K562 (cell line): Measurements from ENCODE around the gene TMPRSS6. TPM values are rescaled to one million over a fixed set of nuclear protein-coding genes. Genes with fewer than 3 reads are reported as not detected.

Experiments
- ATAC-seq: fragments of 200-7000 bp; cut with Tn5 transposase; 3 replicates; pipeline ENCODE4 v1.9.1; 2020; ENCODE audit warnings: moderate library complexity
- BruUV-seq: library from RNA; stranded (reverse); fragments of 400-500 nt; replicated peaks from 2 replicates; lab custom pipeline; 2021; lab: Mats Ljungman, UMichigan
- CTCF ChIA-PET: fragments of 300-600 bp; formaldehyde crosslinking; extraction: SDS; loops from one replicate; lab custom pipeline; 2021; ENCODE audit warnings: low intra/inter-chr PET ratio; lab: Yijun Ruan, JAX
- POLR2A ChIA-PET: fragments of 300-600, 350-650 bp; sonication (Branson Sonifier 250); formaldehyde crosslinking; extraction: SDS; loops from one replicate; lab custom pipeline; 2021; ENCODE audit warnings: antibody characterized with exemption, inconsistent platforms; lab: Yijun Ruan, JAX
- DNase-seq, 4 experiments: peaks; one replicate each; pipeline versions ENCODE4 v3.0.0 to v3.0.0-alpha.2; 2011 to 2018; ENCODE audit warnings: low spot score in 3 of 4, mixed read lengths in 3 of 4; ENCODE audit errors: extremely low read depth in 1 of 4
- FAIRE-seq: peaks from 2 replicates; lab custom pipeline; 2011; peaks lifted over from hg19 to GRCh38; lab: Jason Lieb, UNC
- H2AFZ ChIP-seq: 2 replicates; pipeline ENCODE4 v1.6.0; 2011; ENCODE audit warnings: low read depth, low read length, control low read depth, inconsistent platforms
- H3K27ac ChIP-seq: fragments of 200-600 bp; 3 replicates; pipeline ENCODE4 v1.8.0; 2011; ENCODE audit warnings: low read depth, mild to moderate bottlenecking, control low read depth, inconsistent platforms, low read length, moderate library complexity, mixed read lengths; ENCODE audit errors: extremely low read depth
- H3K27me3 ChIP-seq, 2 experiments: fragments of 300-600 bp in 1 of 2; 2 replicates in 1 of 2; 3 replicates in 1 of 2; pipeline versions ENCODE4 v1.6.0 to v1.8.0; 2011; ENCODE audit warnings: inconsistent platforms in 2 of 2, low read length in 2 of 2, mild to moderate bottlenecking in 1 of 2, mixed read lengths in 1 of 2, moderate library complexity in 1 of 2; ENCODE audit not compliant: control insufficient read depth in 2 of 2, insufficient read depth in 2 of 2
- H3K36me3 ChIP-seq: fragments of 300-600 bp; 3 replicates; pipeline ENCODE4 v1.8.0; 2011; ENCODE audit warnings: mild to moderate bottlenecking, low read length, inconsistent platforms; ENCODE audit not compliant: control insufficient read depth, insufficient read depth
- H3K4me1 ChIP-seq, 2 experiments: fragments of 200-600 bp in 1 of 2; replicated peaks in 1 of 2; 2 replicates in 1 of 2; 3 replicates in 1 of 2; pipeline versions ENCODE4 v1.5.1 to v1.8.0; 2011; ENCODE audit warnings: inconsistent platforms in 2 of 2, low read length in 2 of 2, mild to moderate bottlenecking in 1 of 2, mixed read lengths in 1 of 2, moderate library complexity in 1 of 2; ENCODE audit not compliant: control insufficient read depth in 2 of 2, insufficient read depth in 2 of 2
- H3K4me2 ChIP-seq: 2 replicates; pipeline ENCODE4 v1.6.1; 2011; ENCODE audit warnings: low read length, control low read depth, inconsistent platforms, mixed read lengths; ENCODE audit not compliant: insufficient read depth
- H3K4me3 ChIP-seq: fragments of 200-600 bp; sonication (generic), shearing (Covaris generic); 2 replicates; pipeline ENCODE4 v1.5.1; 2016; ENCODE audit warnings: control low read depth, inconsistent platforms
- H3K79me2 ChIP-seq: fragments of 200-600 bp; 3 replicates; pipeline ENCODE4 v1.8.0; 2011; ENCODE audit warnings: low read length, inconsistent platforms; ENCODE audit not compliant: control insufficient read depth, insufficient read depth
- H3K9ac ChIP-seq, 2 experiments: 2 replicates each; pipeline versions ENCODE4 v1.6.0 to v1.6.1; 2011; ENCODE audit warnings: low read depth in 2 of 2, low read length in 2 of 2, control low read depth in 1 of 2, inconsistent platforms in 1 of 2, mild to moderate bottlenecking in 1 of 2, mixed read lengths in 1 of 2; ENCODE audit not compliant: insufficient read depth in 1 of 2
- H3K9me1 ChIP-seq: one replicate; pipeline ENCODE4 v1.6.0; 2011; ENCODE audit warnings: inconsistent platforms, mild to moderate bottlenecking, low read length, moderate library complexity; ENCODE audit not compliant: control insufficient read depth, insufficient read depth
- H3K9me3 ChIP-seq: replicated peaks from 2 replicates; pipeline ENCODE4 v1.5.1; 2011; ENCODE audit warnings: low read depth, low read length, inconsistent platforms; ENCODE audit not compliant: control insufficient read depth, insufficient read depth
- H4K20me1 ChIP-seq: replicated peaks from 2 replicates; pipeline ENCODE4 v1.6.1; 2011; ENCODE audit warnings: low read length, inconsistent platforms, mixed read lengths; ENCODE audit not compliant: control insufficient read depth, insufficient read depth
- FOXJ3 ChIP-seq: sonication (generic); formaldehyde crosslinking; IDR thresholded peaks from 2 replicates; pipeline ENCODE4 v1.4.0; 2020; ENCODE audit warnings: mild to moderate bottlenecking, missing genetic modification reagents
- SMARCB1 ChIP-seq: IDR thresholded peaks from 2 replicates; pipeline ENCODE4 v1.6.1; 2011; ENCODE audit warnings: improper control_type of control experiment, low read depth; ENCODE audit not compliant: insufficient read length
- SRSF7 ChIP-seq: fragments of 200-400 bp; formaldehyde crosslinking; optimal IDR thresholded peaks from 2 replicates; pipeline ENCODE3; 2017; ENCODE audit warnings: mild to moderate bottlenecking, low read depth, low read length
- TCFL5 ChIP-seq: fragments of 250-450 bp; sonication (Bioruptor Pico); conservative IDR thresholded peaks from 2 replicates; pipeline ENCODE4 v1.6.1; 2021; ENCODE audit warnings: mild to moderate bottlenecking, moderate library complexity, matching md5 sums
- ZBED1 ChIP-seq: IDR thresholded peaks from 2 replicates; pipeline ENCODE4 v1.6.1; 2014
- ZNF133 ChIP-seq: fragments of 250-450 bp; sonication (Bioruptor Pico); IDR thresholded peaks from 2 replicates; pipeline ENCODE4 v1.4.0; 2020; ENCODE audit warnings: mild to moderate bottlenecking
- ZNF780A ChIP-seq: fragments of 250-450 bp; sonication (Bioruptor Pico); IDR thresholded peaks from 2 replicates; pipeline ENCODE4 v1.5.0; 2021; ENCODE audit warnings: mild to moderate bottlenecking
- WGBS: fragments of 100-300 bp; shearing (Covaris generic); methylation state at CpG from one replicate; pipeline ENCODE4 v1.1.6; 2016; ENCODE audit warnings: low coverage, mixed read lengths; ENCODE audit not compliant: insufficient coverage; ENCODE audit errors: missing lambda C conversion rate; 5-methylcytosine and 5-hydroxymethylcytosine counted together
- in situ Hi-C: fragments of 300-500 bp; cut with MboI; formaldehyde crosslinking; loops from 4 replicates; pipeline ENCODE4 v1.15.0; 2018; ENCODE audit warnings: inconsistent platforms, mixed read lengths
- intact Hi-C: fragments of 100-400 bp; cut with micrococcal nuclease; formaldehyde crosslinking; loops from 2 replicates; pipeline ENCODE4 v1.14.2; 2022
- polyA plus RNA-seq, 8 experiments: library from polyadenylated mRNA; depleted of rRNA in 4 of 8; stranded (reverse) in 5 of 8; unstranded in 3 of 8; fragments of >200 nt; fragmentation: Nextera tagmentation in 2 of 8; fragmentation: Illumina TruSeq in 1 of 8; extraction: Ambion mirVana in 2 of 8; extraction: Trizol in 1 of 8; gene quantifications; 2 replicates each; pipeline versions ENCODE4 v1.2.1 to v1.2.3, GENCODE V29; 2011 to 2014; ENCODE audit warnings: inconsistent platforms in 1 of 8, missing spikeins in 1 of 8
- total RNA-seq, 7 experiments: library from RNA; depleted of rRNA in 6 of 7; stranded (reverse); fragments of >200 nt in 6 of 7; fragmentation: Illumina TruSeq in 2 of 7; extraction: Trizol in 2 of 7; gene quantifications; 2 replicates each; pipeline versions ENCODE4 v1.2.1 to v1.2.3, GENCODE V29; 2011 to 2021; ENCODE audit warnings: low replicate concordance in 1 of 7
- TF ChIP-seq, protein P1 (sequence below): sonication (generic); formaldehyde crosslinking; IDR thresholded peaks from 2 replicates; pipeline ENCODE4 v1.8.0; 2022; ENCODE audit warnings: mild to moderate bottlenecking, missing genetic modification reagents
- TF ChIP-seq, protein P2 (sequence below): fragments of 450-650 bp; formaldehyde crosslinking; IDR thresholded peaks from 2 replicates; pipeline ENCODE4 v1.4.0; 2020; ENCODE audit warnings: mild to moderate bottlenecking, moderate library complexity
- TF ChIP-seq, protein P3 (sequence below): fragments of 450-650 bp; IDR thresholded peaks from 2 replicates; pipeline ENCODE4 v1.6.1; 2016; ENCODE audit warnings: low read depth

Gene TMPRSS6
- total and polyA plus RNA-seq, 9 of the 15 experiments (the other 6 are each of a cell fraction or from before 2014, with no cell fraction given), result 0.03 TPM; not detected in 8

DNA sequence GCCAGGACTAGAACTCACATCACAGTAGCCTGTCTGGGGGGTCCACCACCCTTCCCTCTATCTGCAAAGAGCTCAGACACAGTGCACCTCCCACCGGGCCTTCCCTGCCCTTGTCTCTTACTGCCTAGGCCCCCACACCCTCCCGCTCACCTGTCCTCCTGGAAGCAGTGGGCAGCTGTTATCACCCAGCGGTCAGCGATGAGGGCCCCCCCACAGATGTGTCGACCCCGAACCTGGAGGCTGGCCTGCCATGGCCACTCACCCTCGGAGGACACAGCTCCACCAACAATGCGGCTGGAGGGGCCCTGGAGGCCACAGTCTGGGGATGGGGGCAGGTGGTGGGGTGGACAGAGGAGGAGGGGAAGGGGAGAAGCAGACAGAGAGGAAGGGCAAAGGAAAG, 39.2 kb downstream of the TMPRSS6 start:
- peaks cover 0 to 44% of the 10 kb centered on the region in 2 experiments; a peak in 4 of 5 replicates for H3K27me3 ChIP-seq
- no peaks in the 10 kb centered on the region for H3K79me2 ChIP-seq
- no peak overlapping the region for H3K4me3 ChIP-seq
- CTCF ChIA-PET, result no interaction called here
- no peak overlapping the region for H3K4me2 ChIP-seq
- no peaks in the 10 kb centered on the region for H3K4me1 ChIP-seq
- no peak overlapping the region for H2AFZ ChIP-seq
- DNase-seq (no peak), ATAC-seq (no peak), FAIRE-seq (no peak)
- intact Hi-C loops (no loop called here), in situ Hi-C loops (no loop called here)
- H3K36me3 ChIP-seq, result no peaks in the 10 kb centered on the region
- H3K9ac ChIP-seq, result no peak overlapping the region
- H4K20me1 ChIP-seq, result no peaks in the 10 kb centered on the region
- POLR2A ChIA-PET, result interaction anchor here (0.6 kb wide), 1 partner anchor 11 kb away, joined by 3 read pairs; no protein-coding TSS in a partner anchor
- no TSS peak for BruUV-seq
- H3K9me1 ChIP-seq, result no peaks in the 10 kb centered on the region
- 6% methylated on average over 7 of the region's 8 CpGs for WGBS
- H3K27ac ChIP-seq, result no peak overlapping the region
- no peaks in the 10 kb centered on the region; the same call in 1 of the 2 replicates for H3K9me3 ChIP-seq
- TF ChIP-seq, protein P1, sequence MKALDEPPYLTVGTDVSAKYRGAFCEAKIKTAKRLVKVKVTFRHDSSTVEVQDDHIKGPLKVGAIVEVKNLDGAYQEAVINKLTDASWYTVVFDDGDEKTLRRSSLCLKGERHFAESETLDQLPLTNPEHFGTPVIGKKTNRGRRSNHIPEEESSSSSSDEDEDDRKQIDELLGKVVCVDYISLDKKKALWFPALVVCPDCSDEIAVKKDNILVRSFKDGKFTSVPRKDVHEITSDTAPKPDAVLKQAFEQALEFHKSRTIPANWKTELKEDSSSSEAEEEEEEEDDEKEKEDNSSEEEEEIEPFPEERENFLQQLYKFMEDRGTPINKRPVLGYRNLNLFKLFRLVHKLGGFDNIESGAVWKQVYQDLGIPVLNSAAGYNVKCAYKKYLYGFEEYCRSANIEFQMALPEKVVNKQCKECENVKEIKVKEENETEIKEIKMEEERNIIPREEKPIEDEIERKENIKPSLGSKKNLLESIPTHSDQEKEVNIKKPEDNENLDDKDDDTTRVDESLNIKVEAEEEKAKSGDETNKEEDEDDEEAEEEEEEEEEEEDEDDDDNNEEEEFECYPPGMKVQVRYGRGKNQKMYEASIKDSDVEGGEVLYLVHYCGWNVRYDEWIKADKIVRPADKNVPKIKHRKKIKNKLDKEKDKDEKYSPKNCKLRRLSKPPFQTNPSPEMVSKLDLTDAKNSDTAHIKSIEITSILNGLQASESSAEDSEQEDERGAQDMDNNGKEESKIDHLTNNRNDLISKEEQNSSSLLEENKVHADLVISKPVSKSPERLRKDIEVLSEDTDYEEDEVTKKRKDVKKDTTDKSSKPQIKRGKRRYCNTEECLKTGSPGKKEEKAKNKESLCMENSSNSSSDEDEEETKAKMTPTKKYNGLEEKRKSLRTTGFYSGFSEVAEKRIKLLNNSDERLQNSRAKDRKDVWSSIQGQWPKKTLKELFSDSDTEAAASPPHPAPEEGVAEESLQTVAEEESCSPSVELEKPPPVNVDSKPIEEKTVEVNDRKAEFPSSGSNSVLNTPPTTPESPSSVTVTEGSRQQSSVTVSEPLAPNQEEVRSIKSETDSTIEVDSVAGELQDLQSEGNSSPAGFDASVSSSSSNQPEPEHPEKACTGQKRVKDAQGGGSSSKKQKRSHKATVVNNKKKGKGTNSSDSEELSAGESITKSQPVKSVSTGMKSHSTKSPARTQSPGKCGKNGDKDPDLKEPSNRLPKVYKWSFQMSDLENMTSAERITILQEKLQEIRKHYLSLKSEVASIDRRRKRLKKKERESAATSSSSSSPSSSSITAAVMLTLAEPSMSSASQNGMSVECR (CRISPR knock-in tag), result no peak
- no peak for TF ChIP-seq ZBED1
- TF ChIP-seq SRSF7, result no peak
- TF ChIP-seq, protein P2, sequence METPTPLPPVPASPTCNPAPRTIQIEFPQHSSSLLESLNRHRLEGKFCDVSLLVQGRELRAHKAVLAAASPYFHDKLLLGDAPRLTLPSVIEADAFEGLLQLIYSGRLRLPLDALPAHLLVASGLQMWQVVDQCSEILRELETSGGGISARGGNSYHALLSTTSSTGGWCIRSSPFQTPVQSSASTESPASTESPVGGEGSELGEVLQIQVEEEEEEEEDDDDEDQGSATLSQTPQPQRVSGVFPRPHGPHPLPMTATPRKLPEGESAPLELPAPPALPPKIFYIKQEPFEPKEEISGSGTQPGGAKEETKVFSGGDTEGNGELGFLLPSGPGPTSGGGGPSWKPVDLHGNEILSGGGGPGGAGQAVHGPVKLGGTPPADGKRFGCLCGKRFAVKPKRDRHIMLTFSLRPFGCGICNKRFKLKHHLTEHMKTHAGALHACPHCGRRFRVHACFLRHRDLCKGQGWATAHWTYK (CRISPR knock-in tag), result no peak
- TF ChIP-seq ZNF133 (CRISPR knock-in tag), result no peak
- TF ChIP-seq, protein P3, sequence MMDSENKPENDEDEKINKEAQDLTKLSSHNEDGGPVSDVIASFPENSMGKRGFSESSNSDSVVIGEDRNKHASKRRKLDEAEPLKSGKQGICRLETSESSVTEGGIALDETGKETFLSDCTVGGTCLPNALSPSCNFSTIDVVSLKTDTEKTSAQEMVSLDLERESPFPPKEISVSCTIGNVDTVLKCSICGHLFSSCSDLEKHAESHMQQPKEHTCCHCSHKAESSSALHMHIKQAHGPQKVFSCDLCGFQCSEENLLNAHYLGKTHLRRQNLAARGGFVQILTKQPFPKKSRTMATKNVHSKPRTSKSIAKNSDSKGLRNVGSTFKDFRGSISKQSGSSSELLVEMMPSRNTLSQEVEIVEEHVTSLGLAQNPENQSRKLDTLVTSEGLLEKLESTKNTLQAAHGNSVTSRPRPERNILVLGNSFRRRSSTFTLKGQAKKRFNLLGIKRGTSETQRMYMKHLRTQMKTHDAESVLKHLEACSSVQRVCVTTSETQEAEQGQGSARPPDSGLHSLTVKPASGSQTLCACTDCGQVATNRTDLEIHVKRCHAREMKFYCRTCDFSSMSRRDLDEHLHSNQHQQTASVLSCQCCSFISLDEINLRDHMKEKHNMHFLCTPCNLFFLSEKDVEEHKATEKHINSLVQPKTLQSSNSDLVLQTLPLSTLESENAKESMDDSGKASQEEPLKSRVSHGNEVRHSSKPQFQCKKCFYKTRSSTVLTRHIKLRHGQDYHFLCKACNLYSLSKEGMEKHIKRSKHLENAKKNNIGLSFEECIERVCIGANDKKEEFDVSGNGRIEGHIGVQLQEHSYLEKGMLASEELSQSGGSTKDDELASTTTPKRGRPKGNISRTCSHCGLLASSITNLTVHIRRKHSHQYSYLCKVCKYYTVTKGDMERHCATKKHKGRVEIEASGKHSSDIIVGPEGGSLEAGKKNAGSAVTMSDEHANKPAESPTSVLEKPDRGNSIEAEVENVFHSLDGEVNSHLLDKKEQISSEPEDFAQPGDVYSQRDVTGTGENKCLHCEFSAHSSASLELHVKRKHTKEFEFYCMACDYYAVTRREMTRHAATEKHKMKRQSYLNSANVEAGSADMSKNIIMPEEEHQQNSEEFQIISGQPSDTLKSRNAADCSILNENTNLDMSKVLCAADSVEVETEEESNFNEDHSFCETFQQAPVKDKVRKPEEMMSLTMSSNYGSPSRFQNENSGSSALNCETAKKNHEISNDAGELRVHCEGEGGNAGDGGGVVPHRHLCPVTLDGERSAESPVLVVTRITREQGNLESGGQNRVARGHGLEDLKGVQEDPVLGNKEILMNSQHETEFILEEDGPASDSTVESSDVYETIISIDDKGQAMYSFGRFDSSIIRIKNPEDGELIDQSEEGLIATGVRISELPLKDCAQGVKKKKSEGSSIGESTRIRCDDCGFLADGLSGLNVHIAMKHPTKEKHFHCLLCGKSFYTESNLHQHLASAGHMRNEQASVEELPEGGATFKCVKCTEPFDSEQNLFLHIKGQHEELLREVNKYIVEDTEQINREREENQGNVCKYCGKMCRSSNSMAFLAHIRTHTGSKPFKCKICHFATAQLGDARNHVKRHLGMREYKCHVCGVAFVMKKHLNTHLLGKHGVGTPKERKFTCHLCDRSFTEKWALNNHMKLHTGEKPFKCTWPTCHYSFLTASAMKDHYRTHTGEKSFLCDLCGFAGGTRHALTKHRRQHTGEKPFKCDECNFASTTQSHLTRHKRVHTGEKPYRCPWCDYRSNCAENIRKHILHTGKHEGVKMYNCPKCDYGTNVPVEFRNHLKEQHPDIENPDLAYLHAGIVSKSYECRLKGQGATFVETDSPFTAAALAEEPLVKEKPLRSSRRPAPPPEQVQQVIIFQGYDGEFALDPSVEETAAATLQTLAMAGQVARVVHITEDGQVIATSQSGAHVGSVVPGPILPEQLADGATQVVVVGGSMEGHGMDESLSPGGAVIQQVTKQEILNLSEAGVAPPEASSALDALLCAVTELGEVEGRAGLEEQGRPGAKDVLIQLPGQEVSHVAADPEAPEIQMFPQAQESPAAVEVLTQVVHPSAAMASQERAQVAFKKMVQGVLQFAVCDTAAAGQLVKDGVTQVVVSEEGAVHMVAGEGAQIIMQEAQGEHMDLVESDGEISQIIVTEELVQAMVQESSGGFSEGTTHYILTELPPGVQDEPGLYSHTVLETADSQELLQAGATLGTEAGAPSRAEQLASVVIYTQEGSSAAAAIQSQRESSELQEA, result no peak
- no peak for TF ChIP-seq TCFL5 (CRISPR knock-in tag)
- TF ChIP-seq SMARCB1, result no peak
- no peak for TF ChIP-seq ZNF780A (CRISPR knock-in tag)
- no peak for TF ChIP-seq FOXJ3 (CRISPR knock-in tag)
